ENCODE data around the gene MRPS15.

DNA sequence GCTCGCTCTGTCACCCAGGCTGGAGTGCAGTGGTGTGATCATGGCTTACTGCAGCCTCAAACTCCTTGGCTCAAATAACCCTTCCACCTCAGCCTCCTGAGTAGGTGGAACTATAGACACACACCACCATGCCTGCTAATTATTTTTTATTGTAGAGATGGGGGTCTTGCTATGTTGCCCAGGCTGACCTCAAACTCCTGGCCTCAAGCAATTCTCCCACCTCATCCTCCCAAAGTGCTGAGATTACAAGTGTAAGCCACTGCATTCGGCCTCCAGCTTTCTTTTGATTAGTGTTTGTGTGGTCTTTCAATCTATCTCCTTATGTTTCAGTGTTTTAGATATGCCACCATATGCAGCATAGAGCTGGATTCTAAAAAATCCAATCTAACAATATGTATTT is 38.4 kb upstream of the MRPS15 start:
- TF ChIP-seq, protein P1, sequence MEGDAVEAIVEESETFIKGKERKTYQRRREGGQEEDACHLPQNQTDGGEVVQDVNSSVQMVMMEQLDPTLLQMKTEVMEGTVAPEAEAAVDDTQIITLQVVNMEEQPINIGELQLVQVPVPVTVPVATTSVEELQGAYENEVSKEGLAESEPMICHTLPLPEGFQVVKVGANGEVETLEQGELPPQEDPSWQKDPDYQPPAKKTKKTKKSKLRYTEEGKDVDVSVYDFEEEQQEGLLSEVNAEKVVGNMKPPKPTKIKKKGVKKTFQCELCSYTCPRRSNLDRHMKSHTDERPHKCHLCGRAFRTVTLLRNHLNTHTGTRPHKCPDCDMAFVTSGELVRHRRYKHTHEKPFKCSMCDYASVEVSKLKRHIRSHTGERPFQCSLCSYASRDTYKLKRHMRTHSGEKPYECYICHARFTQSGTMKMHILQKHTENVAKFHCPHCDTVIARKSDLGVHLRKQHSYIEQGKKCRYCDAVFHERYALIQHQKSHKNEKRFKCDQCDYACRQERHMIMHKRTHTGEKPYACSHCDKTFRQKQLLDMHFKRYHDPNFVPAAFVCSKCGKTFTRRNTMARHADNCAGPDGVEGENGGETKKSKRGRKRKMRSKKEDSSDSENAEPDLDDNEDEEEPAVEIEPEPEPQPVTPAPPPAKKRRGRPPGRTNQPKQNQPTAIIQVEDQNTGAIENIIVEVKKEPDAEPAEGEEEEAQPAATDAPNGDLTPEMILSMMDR (IDR thresholded peaks at IDR 0.05; ENCODE audit: low read length), result no peak
- no peak for TF ChIP-seq EZH2 (IDR thresholded peaks at IDR 0.05; ENCODE audit: borderline replicate concordance, low read length)
